BLaER1 (cell line): Measurements from ENCODE around the gene FAM120C.

Experiments
- H3K27ac ChIP-seq: shearing (Covaris generic); formaldehyde crosslinking; 2 replicates; pipeline ENCODE4 v1.8.1; 2022
- H3K27me3 ChIP-seq: shearing (Covaris generic); formaldehyde crosslinking; 2 replicates; pipeline ENCODE4 v1.8.1; 2022
- H3K36me3 ChIP-seq: shearing (Covaris generic); formaldehyde crosslinking; 2 replicates; pipeline ENCODE4 v1.8.1; 2022
- H3K4me1 ChIP-seq: shearing (Covaris generic); formaldehyde crosslinking; 2 replicates; pipeline ENCODE4 v1.8.1; 2022
- H3K4me2 ChIP-seq: shearing (Covaris generic); formaldehyde crosslinking; 2 replicates; pipeline ENCODE4 v1.8.1; 2022
- H3K4me3 ChIP-seq: shearing (Covaris generic); formaldehyde crosslinking; 2 replicates; pipeline ENCODE4 v1.8.1; 2022
- H3K9ac ChIP-seq: shearing (Covaris generic); formaldehyde crosslinking; 2 replicates; pipeline ENCODE4 v1.8.1; 2022
- H3K9me3 ChIP-seq: shearing (Covaris generic); formaldehyde crosslinking; 2 replicates; pipeline ENCODE4 v1.8.1; 2022
- H4K20me1 ChIP-seq: shearing (Covaris generic); formaldehyde crosslinking; 2 replicates; pipeline ENCODE4 v1.8.1; 2022
- Cebpa-rat ChIP-seq: shearing (Covaris generic); IDR thresholded peaks from 2 replicates; pipeline ENCODE4 v1.8.1; 2022

Gene FAM120C

GRCh38 chrX:54171091-54171490 is 12.0 kb downstream of the FAM120C start:
- H3K27me3 ChIP-seq, result peaks cover 82% of the 10 kb centered on the region
- H3K36me3 ChIP-seq, result peaks cover 21% of the 10 kb centered on the region
- H3K27ac ChIP-seq, result no peak overlapping the region
- H3K9me3 ChIP-seq, result no peaks in the 10 kb centered on the region
- H4K20me1 ChIP-seq, result peaks cover 36% of the 10 kb centered on the region
- H3K4me3 ChIP-seq, result no peak overlapping the region
- H3K4me2 ChIP-seq, result no peak overlapping the region
- TF ChIP-seq Cebpa-rat, result no peak
- no peaks in the 10 kb centered on the region for H3K4me1 ChIP-seq
- H3K9ac ChIP-seq, result no peak overlapping the region

DNA sequence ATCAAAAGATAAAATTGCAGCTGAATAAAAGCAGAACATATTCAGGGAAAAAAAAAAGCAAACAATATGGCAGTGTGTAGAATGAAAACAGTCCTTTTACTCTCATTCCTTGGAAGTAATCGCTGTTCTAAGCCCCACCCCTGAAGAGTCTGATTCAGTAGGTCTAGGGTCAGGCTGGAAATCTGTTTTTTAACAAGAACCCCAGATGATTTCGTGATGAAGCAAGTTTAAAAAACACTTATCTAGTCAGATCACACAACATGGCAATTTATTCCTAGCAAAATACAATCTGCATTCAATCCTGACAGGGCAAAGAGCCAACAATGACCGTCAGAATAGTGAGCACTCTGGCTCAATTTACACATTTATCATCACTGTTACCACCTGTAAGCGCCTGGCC is 16.1 kb downstream of the FAM120C start:
- Histone ChIP-seq H3K27ac (no peak overlapping the region), H3K27me3 (peaks cover 52% of the 10 kb centered on the region), H3K4me2 (no peak overlapping the region), H3K4me1 (no peaks in the 10 kb centered on the region), H3K4me3 (no peak overlapping the region), H3K36me3 (no peaks in the 10 kb centered on the region), H3K9me3 (no peaks in the 10 kb centered on the region), H3K9ac (no peak overlapping the region), H4K20me1 (peaks cover 8% of the 10 kb centered on the region; the same call in 1 of the 2 replicates)
- no peak for TF ChIP-seq Cebpa-rat

DNA sequence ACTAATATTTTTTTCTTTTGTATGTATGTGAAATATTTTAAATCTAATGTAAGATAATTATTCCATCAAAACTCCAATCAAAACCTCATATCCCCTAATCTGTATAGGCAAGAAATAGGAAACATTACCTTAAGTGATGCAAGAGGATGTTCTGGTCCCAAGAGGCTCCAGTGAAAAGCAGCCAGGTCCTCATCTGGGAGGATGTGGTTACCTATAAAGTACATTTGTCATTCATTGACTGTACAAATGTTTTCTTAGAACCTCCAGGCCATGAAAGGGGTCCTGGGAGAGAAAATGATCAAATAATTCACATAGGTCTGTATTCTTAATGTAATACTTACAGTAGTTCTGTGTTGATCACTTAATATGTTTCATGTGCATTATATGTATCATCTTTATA is 25.5 kb downstream of the FAM120C start:
- peaks cover 49% of the 10 kb centered on the region for H3K27me3 ChIP-seq
- H3K9me3 ChIP-seq, result no peaks in the 10 kb centered on the region
- no peak overlapping the region for H3K27ac ChIP-seq
- 0 out of 2 replicates have a peak, but pooled peaks cover 5% of the 10 kb centered on the region for H3K36me3 ChIP-seq
- H3K4me3 ChIP-seq, result no peak overlapping the region
- H3K9ac ChIP-seq, result no peak overlapping the region
- peaks cover 7% of the 10 kb centered on the region; the same call in 1 of the 2 replicates for H3K4me1 ChIP-seq
- no peaks in the 10 kb centered on the region; the same call in 1 of the 2 replicates for H4K20me1 ChIP-seq
- no peak overlapping the region for H3K4me2 ChIP-seq
- no peak for TF ChIP-seq Cebpa-rat

DNA sequence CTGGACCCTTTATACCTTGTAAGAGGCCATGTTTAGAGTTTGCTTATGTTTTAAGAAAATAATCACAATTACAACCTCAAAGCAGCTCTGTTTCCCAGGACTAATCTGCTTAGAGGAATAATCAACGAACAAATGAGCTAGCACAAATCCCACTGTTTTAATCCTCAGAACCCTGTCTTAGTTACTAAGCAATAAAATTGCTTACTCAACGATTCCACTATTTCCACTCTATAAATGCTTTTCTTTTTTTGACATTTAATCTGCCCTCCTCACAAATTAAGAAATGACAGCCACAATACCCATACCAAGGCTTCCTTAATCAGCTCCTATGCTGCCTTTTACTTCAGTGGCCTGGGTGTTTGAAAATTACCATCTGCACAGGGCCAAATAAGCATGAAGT is 48.8 kb downstream of the FAM120C start:
- peaks cover 47% of the 10 kb centered on the region for H3K27me3 ChIP-seq
- peaks cover 19% of the 10 kb centered on the region for H3K9me3 ChIP-seq

GRCh38 chrX:54116391-54116790 is 66.7 kb downstream of the FAM120C start:
- H3K4me3 ChIP-seq, result no peak overlapping the region
- H3K4me2 ChIP-seq, result no peak overlapping the region
- H3K36me3 ChIP-seq, result 0 out of 2 replicates have a peak, but pooled peaks cover 5% of the 10 kb centered on the region
- H3K9ac ChIP-seq, result no peak overlapping the region
- no peaks in the 10 kb centered on the region for H3K4me1 ChIP-seq
- no peaks in the 10 kb centered on the region for H4K20me1 ChIP-seq
- H3K27ac ChIP-seq, result no peak overlapping the region
- H3K27me3 ChIP-seq, result peaks cover 4% of the 10 kb centered on the region; the same call in 1 of the 2 replicates
- H3K9me3 ChIP-seq, result no peaks in the 10 kb centered on the region
- no peak for TF ChIP-seq Cebpa-rat

More for the DNA sequence above, 48.8 kb downstream of the FAM120C start:
- no peak for TF ChIP-seq Cebpa-rat
- Histone ChIP-seq H3K36me3 (peaks cover 57% of the 10 kb centered on the region), H4K20me1 (no peaks in the 10 kb centered on the region), H3K27ac (no peak overlapping the region), H3K4me3 (no peak overlapping the region), H3K4me1 (no peaks in the 10 kb centered on the region), H3K9ac (no peak overlapping the region), H3K4me2 (no peak overlapping the region)

GRCh38 chrX:54093571-54093970 is 89.5 kb downstream of the FAM120C start:
- Histone ChIP-seq H3K27ac (no peak overlapping the region), H3K27me3 (peaks cover 72% of the 10 kb centered on the region), H4K20me1 (no peaks in the 10 kb centered on the region; the same call in 1 of the 2 replicates), H3K4me3 (no peak overlapping the region), H3K36me3 (peaks cover 27% of the 10 kb centered on the region), H3K9me3 (no peaks in the 10 kb centered on the region), H3K9ac (no peak overlapping the region), H3K4me2 (no peak overlapping the region), H3K4me1 (no peaks in the 10 kb centered on the region)
- no peak for TF ChIP-seq Cebpa-rat

GRCh38 chrX:54093159-54093558 is 89.9 kb downstream of the FAM120C start:
- H3K9ac ChIP-seq, result no peak overlapping the region
- no peaks in the 10 kb centered on the region; the same call in 1 of the 2 replicates for H4K20me1 ChIP-seq
- H3K36me3 ChIP-seq, result peaks cover 27% of the 10 kb centered on the region
- peaks cover 75% of the 10 kb centered on the region for H3K27me3 ChIP-seq
- no peak overlapping the region for H3K27ac ChIP-seq
- no peak overlapping the region for H3K4me3 ChIP-seq
- H3K4me2 ChIP-seq, result no peak overlapping the region
- H3K9me3 ChIP-seq, result no peaks in the 10 kb centered on the region
- H3K4me1 ChIP-seq, result no peaks in the 10 kb centered on the region
- no peak for TF ChIP-seq Cebpa-rat

DNA sequence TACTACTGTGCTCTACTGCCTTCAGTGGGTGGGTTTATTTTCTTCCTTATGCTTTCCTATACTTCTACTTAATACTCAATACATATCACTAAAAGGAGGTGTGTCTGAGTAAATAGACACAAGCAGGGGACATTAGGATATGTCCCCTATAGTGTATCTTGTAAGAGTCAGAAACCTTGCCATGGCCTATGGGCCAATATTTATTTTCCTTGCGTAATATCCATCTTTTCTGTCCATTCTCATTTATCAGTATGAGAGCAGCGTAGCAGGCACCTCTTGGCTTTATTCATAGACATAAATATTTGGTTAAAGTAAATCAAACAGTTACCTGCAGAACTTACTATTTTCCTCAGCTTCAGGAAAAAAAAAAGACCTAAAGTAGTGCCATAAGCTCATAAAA is 92.2 kb downstream of the FAM120C start:
- H3K4me1 ChIP-seq, result no peaks in the 10 kb centered on the region
- no peak overlapping the region for H3K9ac ChIP-seq
- H3K9me3 ChIP-seq, result no peaks in the 10 kb centered on the region
- H3K27ac ChIP-seq, result no peak overlapping the region
- H3K4me3 ChIP-seq, result no peak overlapping the region
- H3K36me3 ChIP-seq, result peaks cover 30% of the 10 kb centered on the region
- H3K4me2 ChIP-seq, result no peak overlapping the region
- peaks cover 84% of the 10 kb centered on the region for H3K27me3 ChIP-seq
- no peaks in the 10 kb centered on the region; the same call in 1 of the 2 replicates for H4K20me1 ChIP-seq
- TF ChIP-seq Cebpa-rat, result no peak

- TF ChIP-seq Cebpa-rat, result no peak
- Histone ChIP-seq H3K4me1 (no peaks in the 10 kb centered on the region), H3K27me3 (peaks cover 80% of the 10 kb centered on the region), H3K4me3 (no peak overlapping the region), H3K4me2 (no peak overlapping the region), H4K20me1 (no peaks in the 10 kb centered on the region; the same call in 1 of the 2 replicates), H3K9ac (no peak overlapping the region), H3K36me3 (peaks cover 47% of the 10 kb centered on the region), H3K9me3 (no peaks in the 10 kb centered on the region), H3K27ac (no peak overlapping the region)
Observed at GRCh38 chrX:54089191-54089590, 93.9 kb downstream of the FAM120C start.

GRCh38 chrX:54087661-54088060 is 95.4 kb downstream of the FAM120C start:
- Histone ChIP-seq H3K27ac (no peak overlapping the region), H3K4me1 (no peaks in the 10 kb centered on the region), H3K4me3 (no peak overlapping the region), H3K36me3 (peaks cover 54% of the 10 kb centered on the region), H3K9me3 (no peaks in the 10 kb centered on the region), H4K20me1 (no peaks in the 10 kb centered on the region), H3K9ac (no peak overlapping the region), H3K27me3 (peaks cover 82% of the 10 kb centered on the region), H3K4me2 (no peak overlapping the region)
- no peak for TF ChIP-seq Cebpa-rat

DNA sequence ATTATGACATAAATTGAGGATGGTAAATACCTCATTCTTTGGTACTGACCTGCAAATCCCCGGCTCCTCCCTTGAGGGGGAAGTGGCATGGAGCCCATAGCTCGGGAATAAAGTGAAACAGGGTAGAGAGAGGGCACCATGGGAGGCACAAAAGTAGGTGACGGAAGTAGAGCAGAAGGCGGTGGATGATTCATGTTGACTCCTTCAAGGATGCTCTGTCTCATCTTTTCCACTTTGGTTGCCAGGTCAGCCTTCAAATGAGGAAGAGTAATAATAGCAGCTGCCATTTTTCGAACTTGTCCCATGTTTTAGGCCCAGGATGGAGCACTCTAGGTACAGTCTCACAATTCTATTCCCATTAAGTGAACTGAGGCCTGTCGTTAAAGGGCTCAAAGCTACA is 97.4 kb downstream of the FAM120C start:
- H4K20me1 ChIP-seq, result no peaks in the 10 kb centered on the region
- no peaks in the 10 kb centered on the region for H3K9me3 ChIP-seq
- H3K36me3 ChIP-seq, result peaks cover 49% of the 10 kb centered on the region
- H3K9ac ChIP-seq, result no peak overlapping the region
- no peak overlapping the region for H3K4me3 ChIP-seq
- no peak overlapping the region for H3K4me2 ChIP-seq
- H3K27ac ChIP-seq, result no peak overlapping the region
- H3K4me1 ChIP-seq, result no peaks in the 10 kb centered on the region
- TF ChIP-seq Cebpa-rat, result no peak
- peaks cover 83% of the 10 kb centered on the region for H3K27me3 ChIP-seq
